Measurements from ENCODE around the gene IMPG2.

Gene IMPG2

DNA sequence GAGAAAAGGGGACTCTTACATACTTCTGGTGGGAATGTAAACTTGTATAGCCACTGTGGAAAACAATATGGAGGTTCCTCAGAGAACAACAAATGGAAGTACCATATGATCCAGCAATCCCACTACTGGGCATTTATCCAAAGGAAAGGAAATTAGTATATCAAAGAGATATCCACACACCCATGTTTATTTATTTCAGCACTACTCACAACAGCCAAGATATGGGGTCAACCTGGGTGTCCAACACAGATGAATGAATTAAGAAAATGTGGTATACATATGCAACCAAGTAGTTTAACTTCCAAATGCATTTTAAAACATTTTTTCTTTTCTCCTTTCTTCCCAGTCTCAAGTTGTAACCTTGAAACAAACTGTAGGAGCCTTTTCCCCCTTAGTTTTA lies 54.3 kb downstream of the IMPG2 start:
- TF ChIP-seq, protein P1, sequence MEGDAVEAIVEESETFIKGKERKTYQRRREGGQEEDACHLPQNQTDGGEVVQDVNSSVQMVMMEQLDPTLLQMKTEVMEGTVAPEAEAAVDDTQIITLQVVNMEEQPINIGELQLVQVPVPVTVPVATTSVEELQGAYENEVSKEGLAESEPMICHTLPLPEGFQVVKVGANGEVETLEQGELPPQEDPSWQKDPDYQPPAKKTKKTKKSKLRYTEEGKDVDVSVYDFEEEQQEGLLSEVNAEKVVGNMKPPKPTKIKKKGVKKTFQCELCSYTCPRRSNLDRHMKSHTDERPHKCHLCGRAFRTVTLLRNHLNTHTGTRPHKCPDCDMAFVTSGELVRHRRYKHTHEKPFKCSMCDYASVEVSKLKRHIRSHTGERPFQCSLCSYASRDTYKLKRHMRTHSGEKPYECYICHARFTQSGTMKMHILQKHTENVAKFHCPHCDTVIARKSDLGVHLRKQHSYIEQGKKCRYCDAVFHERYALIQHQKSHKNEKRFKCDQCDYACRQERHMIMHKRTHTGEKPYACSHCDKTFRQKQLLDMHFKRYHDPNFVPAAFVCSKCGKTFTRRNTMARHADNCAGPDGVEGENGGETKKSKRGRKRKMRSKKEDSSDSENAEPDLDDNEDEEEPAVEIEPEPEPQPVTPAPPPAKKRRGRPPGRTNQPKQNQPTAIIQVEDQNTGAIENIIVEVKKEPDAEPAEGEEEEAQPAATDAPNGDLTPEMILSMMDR (IDR thresholded peaks at IDR 0.05; ENCODE audit: extremely low read depth, missing control alignments), result no peak
- no peak for DNase-seq (ENCODE audit: low spot score)

DNA sequence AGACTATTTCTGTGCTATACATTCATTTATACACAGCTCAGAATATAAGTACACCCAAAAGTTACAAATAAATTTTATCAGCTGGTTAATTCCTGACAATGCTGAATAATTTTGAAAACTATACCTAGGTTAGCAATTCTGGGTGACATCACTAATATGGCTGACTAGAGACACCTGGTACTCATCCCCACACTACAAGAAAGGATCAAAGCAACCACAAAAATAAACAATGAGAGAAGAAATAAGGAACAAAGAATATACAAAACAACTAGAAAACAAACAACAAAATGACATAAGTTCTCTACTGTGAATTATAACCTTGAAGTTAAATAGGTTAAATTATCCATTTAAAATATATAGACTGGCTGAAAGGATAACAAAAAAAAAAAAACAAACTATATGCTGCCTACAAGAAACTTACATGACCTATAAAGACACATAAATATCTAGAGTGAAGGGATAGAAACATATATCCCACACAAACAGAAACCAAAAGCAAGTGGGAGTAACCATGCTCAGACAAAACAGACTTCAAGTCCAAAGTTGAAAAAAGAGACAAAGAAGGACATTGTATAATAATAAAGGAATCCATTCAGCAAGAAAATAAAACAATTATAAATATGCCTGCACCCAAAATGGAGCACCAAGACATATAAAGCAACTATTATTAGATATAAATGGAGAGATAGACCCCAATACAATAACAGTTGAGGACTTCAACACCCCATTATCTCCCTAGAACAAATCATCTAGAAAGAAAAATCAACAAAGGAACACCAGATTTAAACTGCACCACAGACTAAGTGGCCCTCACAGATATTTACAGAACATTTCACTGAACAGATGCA lies 57.8 kb downstream of the IMPG2 start:
- TF ChIP-seq, protein P1 (IDR thresholded peaks at IDR 0.05; ENCODE audit: extremely low read depth, missing control alignments), result no peak
- no peak for DNase-seq (ENCODE audit: low spot score)

DNA sequence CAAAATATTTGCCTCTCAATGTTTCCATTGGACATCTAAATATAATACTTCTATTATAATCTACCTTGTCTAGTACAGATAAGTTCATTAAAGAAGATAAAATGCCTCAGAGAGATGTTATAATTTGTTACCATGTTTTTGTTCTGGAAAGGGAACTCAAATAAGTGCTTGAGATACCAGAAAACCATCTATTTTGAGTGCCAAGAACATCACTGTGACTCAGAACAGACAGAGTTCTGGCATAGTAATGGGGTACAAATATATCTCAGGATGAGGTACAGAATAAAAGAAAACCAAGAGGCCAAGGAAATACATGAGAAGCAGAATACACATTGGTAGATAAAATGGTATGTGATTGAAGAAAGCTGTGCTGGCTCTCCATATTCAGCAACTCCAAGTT lies 58.9 kb downstream of the IMPG2 start:
- TF ChIP-seq, protein P1 (IDR thresholded peaks at IDR 0.05; ENCODE audit: extremely low read depth, missing control alignments), result no peak
- no peak for DNase-seq (ENCODE audit: low spot score)

DNA sequence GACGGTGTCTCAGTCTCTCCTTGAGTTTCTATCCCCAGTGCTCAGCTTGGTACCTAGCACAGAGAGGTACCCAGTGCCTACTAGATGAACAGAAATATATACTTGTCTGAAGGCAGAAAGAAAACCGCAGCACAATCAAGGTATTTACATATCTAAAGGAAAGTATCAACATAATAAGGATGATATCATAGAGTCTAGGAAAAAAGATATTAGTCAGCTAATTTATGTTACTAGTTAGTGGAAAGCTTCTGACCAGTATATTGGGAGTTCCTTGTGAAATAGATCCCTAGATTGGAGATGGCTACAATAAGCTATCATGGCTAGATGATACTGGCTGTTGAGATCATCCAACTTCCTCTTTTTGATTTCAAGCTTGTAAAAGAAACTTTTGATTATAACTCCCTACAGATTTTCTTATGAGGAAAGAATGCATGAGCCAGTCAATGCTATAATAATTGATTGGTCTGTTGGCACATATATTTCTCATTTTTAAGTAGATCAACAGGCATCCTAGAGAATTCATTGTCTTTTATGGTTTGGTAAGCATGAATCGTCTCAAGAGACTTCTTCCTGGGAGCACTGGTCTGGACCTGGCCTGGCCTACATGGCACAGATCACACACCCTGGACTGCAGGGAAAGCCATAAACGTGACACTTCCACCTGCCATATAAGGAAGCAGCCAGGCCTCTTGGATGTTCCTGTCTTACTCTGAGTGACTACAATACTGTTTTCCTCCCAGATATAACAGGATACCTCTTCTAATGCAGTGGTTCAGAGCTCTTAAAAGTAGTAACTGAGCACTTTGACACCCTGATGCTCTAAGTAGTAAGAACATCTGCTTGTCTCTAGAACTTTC lies 60.7 kb downstream of the IMPG2 start:
- TF ChIP-seq, protein P1 (IDR thresholded peaks at IDR 0.05; ENCODE audit: extremely low read depth, missing control alignments), result no peak
- no peak for DNase-seq (ENCODE audit: low spot score)

DNA sequence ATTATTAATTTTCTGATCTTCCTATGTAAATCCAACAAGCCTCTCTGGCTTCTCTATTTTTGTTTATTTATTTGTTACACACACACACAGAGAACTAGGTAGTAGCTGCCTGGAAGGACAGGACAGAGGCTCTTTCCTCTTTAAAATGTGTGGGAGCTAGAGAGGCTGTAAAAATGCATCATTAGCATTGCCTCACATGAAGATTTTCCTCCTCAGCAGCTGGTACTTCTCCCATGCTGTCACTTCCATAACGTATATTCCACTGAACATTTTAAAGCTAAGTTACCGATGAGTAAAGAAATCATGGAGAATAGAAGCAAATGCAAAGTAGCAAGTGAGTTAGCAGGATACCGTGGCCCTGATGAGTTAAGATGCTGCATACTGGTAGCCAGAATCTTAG lies 63.9 kb downstream of the IMPG2 start:
- DNase-seq (ENCODE audit: low spot score), result no peak
- TF ChIP-seq, protein P1 (IDR thresholded peaks at IDR 0.05; ENCODE audit: extremely low read depth, missing control alignments), result no peak

DNA sequence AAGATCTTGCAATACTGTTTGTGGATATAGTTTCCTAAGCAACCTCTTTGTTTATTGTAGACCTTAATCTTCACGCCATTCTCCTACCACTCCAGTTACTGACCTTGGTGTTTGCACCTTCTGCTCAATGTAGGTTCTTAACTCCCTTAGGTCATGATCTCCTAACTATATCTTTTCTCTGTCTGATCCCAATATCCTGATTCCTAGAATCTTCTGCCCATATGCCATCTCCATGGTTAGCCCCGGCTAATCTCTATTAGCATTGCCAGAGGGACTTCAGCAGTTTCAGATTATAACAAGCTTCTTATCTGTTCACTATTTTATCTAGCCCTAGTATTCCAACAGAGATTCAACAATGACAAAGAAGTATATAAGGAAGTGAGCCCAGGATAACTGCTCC lies 64.9 kb downstream of the IMPG2 start:
- no peak for DNase-seq (ENCODE audit: low spot score)
- TF ChIP-seq, protein P1 (IDR thresholded peaks at IDR 0.05; ENCODE audit: extremely low read depth, missing control alignments), result no peak

DNA sequence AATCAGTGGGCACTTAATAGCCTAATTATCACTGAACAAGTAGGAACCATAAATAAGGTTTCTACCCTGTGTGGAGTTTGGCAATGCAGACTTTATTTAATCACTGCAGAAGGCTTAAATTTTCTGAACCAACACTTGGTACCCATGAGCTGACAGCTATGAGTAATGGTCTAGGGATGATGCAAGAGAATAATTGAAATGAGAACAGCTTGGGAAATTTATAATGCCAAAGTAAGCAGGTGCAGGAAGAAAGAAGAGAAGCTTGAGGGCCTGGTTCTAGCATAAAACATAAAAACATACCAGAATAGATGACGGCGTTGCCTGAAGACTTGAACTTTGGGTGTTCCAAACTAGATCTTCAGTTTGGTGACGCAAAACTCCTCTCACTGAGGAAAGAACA lies 67.0 kb downstream of the IMPG2 start:
- DNase-seq (ENCODE audit: low spot score), result no peak

More for the DNA sequence above, 67.0 kb downstream of the IMPG2 start:
- TF ChIP-seq, protein P1 (IDR thresholded peaks at IDR 0.05; ENCODE audit: extremely low read depth, missing control alignments), result no peak
